ENCODE measurements around the gene MRPL58.
A peak's percentile ranks its signal among the peaks of the same experiment; 100 is the strongest.

The MRPL58 gene

GRCh38 chr17:75048249-75048878 lies 35.9 kb downstream of the MRPL58 start:
- no peak for DNase-seq

- no peak for DNase-seq
Observed at GRCh38 chr17:75049057-75049456, 36.6 kb downstream of the MRPL58 start.

- no peak for DNase-seq
Observed at GRCh38 chr17:75049706-75050105, 37.2 kb downstream of the MRPL58 start.

GRCh38 chr17:75051941-75052340 lies 39.5 kb downstream of the MRPL58 start:
- no peak for DNase-seq

GRCh38 chr17:75059369-75060345 lies 47.2 kb downstream of the MRPL58 start:
- peak; percentile 22 for DNase-seq

GRCh38 chr17:75060434-75061054 lies 48.1 kb downstream of the MRPL58 start:
- no peak for DNase-seq

GRCh38 chr17:75061055-75061438 lies 48.6 kb downstream of the MRPL58 start:
- DNase-seq: no peak

GRCh38 chr17:75061618-75062017 lies 49.1 kb downstream of the MRPL58 start:
- no peak for DNase-seq

GRCh38 chr17:75063201-75063600 lies 50.7 kb downstream of the MRPL58 start:
- DNase-seq: no peak

- no peak for DNase-seq
Observed at GRCh38 chr17:75063626-75064025, 51.2 kb downstream of the MRPL58 start.

- DNase-seq: no peak
Observed at GRCh38 chr17:75064040-75064439, 51.6 kb downstream of the MRPL58 start.

GRCh38 chr17:75064460-75064859 lies 52.0 kb downstream of the MRPL58 start:
- no peak for DNase-seq

GRCh38 chr17:75064867-75065561 lies 52.5 kb downstream of the MRPL58 start:
- no peak for DNase-seq

GRCh38 chr17:75065562-75066151 lies 53.2 kb downstream of the MRPL58 start:
- DNase-seq: no peak

GRCh38 chr17:75067856-75068255 lies 55.4 kb downstream of the MRPL58 start:
- no peak for DNase-seq

GRCh38 chr17:75068750-75069149 lies 56.3 kb downstream of the MRPL58 start:
- DNase-seq: no peak

- no peak for DNase-seq
Observed at GRCh38 chr17:75069783-75070182, 57.3 kb downstream of the MRPL58 start.

All from SHP77 treated with DMSO at 0.1 percent for 48 hours (cell line).